IMR-90 (cell line): ENCODE measurements around the gene KRT86.

Source experiments
- CTCF ChIP-seq: conservative IDR thresholded peaks from 2 replicates; pipeline ENCODE4 v1.5.1; 2012; ENCODE audit warnings: mild to moderate bottlenecking, low read depth, low read length, improper control_type of control experiment
- POLR2A ChIP-seq: IDR thresholded peaks from 2 replicates; pipeline ENCODE4 v1.6.1; 2012; ENCODE audit warnings: mild to moderate bottlenecking, low read depth, low read length
- RAD21 ChIP-seq: IDR thresholded peaks from 2 replicates; pipeline ENCODE4 v1.6.1; 2012; ENCODE audit warnings: low read length, improper control_type of control experiment
- RCOR1 ChIP-seq: IDR thresholded peaks from 2 replicates; pipeline ENCODE4 v1.6.1; 2012; ENCODE audit warnings: mild to moderate bottlenecking, low read length, improper control_type of control experiment; ENCODE audit not compliant: insufficient replicate concordance
- RFX5 ChIP-seq: IDR thresholded peaks from 2 replicates; pipeline ENCODE4 v1.8.0; 2012; ENCODE audit warnings: low read depth, mild to moderate bottlenecking, low read length, moderate library complexity
- USF2 ChIP-seq: fragments of 150-350 bp; IDR thresholded peaks from 2 replicates; pipeline ENCODE4 v1.6.1; 2017; ENCODE audit warnings: mild to moderate bottlenecking, antibody characterized with exemption, low read length, low read depth

- TF ChIP-seq CTCF: no peak
- TF ChIP-seq RFX5: no peak
- no peak for TF ChIP-seq RAD21
- TF ChIP-seq POLR2A: no peak
- TF ChIP-seq USF2: no peak
- TF ChIP-seq RCOR1: no peak
These were observed 69.7 kb downstream of the KRT86 start for GRCh38 chr12:52344111-52344510.
